Mesenchymal stem cell (in vitro differentiated cells and primary cell): ENCODE results near the gene MOSPD3.

Experiments used
- DNase-seq: peaks from one replicate; pipeline ENCODE4 v3.0.0-alpha.2; 2013
- H2AFZ ChIP-seq: one replicate; pipeline ENCODE4 v1.6.1; 2013; ENCODE audit warnings: low read depth, mild to moderate bottlenecking, control low read depth, inconsistent platforms, low read length, moderate library complexity
- H2AK5ac ChIP-seq: 2 replicates; pipeline ENCODE4 v1.6.1; 2013; ENCODE audit warnings: low read length, moderate library complexity, mild to moderate bottlenecking, inconsistent platforms; ENCODE audit not compliant: severe bottlenecking
- H2BK120ac ChIP-seq: one replicate; pipeline ENCODE4 v1.6.1; 2013; ENCODE audit warnings: low read depth, mild to moderate bottlenecking, inconsistent platforms, low read length, moderate library complexity
- H2BK12ac ChIP-seq, 2 experiments: one replicate each; pipeline ENCODE4 v1.6.1; 2013; ENCODE audit warnings: inconsistent platforms in 2 of 2, low read length in 2 of 2, mild to moderate bottlenecking in 2 of 2, moderate library complexity in 2 of 2, control low read depth in 1 of 2
- H2BK15ac ChIP-seq: one replicate; pipeline ENCODE4 v1.6.1; 2013; ENCODE audit warnings: mild to moderate bottlenecking, low read depth, inconsistent platforms; ENCODE audit not compliant: poor library complexity, severe bottlenecking
- H2BK5ac ChIP-seq: 2 replicates; pipeline ENCODE4 v1.6.1; 2013; ENCODE audit warnings: low read depth, mild to moderate bottlenecking, low read length, control low read depth, inconsistent platforms; ENCODE audit not compliant: poor library complexity, severe bottlenecking
- H3K14ac ChIP-seq, 2 experiments: one replicate each; pipeline ENCODE4 v1.6.1; 2013; ENCODE audit warnings: inconsistent platforms in 2 of 2, low read length in 2 of 2, control low read depth in 1 of 2, mild to moderate bottlenecking in 1 of 2, moderate library complexity in 1 of 2
- H3K18ac ChIP-seq, 2 experiments: one replicate each; pipeline ENCODE4 v1.6.1; 2013; ENCODE audit warnings: inconsistent platforms in 2 of 2, low read length in 2 of 2, control low read depth in 1 of 2, low read depth in 1 of 2, mild to moderate bottlenecking in 1 of 2
- H3K23ac ChIP-seq, 2 experiments: one replicate each; pipeline ENCODE4 v1.6.1; 2013; ENCODE audit warnings: inconsistent platforms in 2 of 2, low read length in 2 of 2, mild to moderate bottlenecking in 2 of 2, moderate library complexity in 2 of 2, control low read depth in 1 of 2
- H3K27ac ChIP-seq: 2 replicates; pipeline ENCODE4 v1.5.1; 2013; ENCODE audit warnings: mild to moderate bottlenecking, moderate library complexity, low read length, control low read depth, inconsistent platforms; ENCODE audit not compliant: poor library complexity, severe bottlenecking
- H3K27me3 ChIP-seq, 2 experiments: 2 replicates each; pipeline versions ENCODE4 v1.6.1 to v1.7.0; 2013; ENCODE audit warnings: low read length in 2 of 2, mild to moderate bottlenecking in 2 of 2, moderate library complexity in 2 of 2, control low read depth in 1 of 2, inconsistent platforms in 1 of 2; ENCODE audit not compliant: control insufficient read depth in 1 of 2, insufficient read depth in 1 of 2
- H3K36me3 ChIP-seq, 2 experiments: 2 replicates each; pipeline versions ENCODE4 v1.6.1 to v1.7.0; 2013; ENCODE audit warnings: low read length in 2 of 2, control low read depth in 1 of 2, inconsistent platforms in 1 of 2, low read depth in 1 of 2, mild to moderate bottlenecking in 1 of 2; ENCODE audit not compliant: insufficient read depth in 2 of 2, control insufficient read depth in 1 of 2
- H3K4ac ChIP-seq, 2 experiments: one replicate each; pipeline ENCODE4 v1.6.1; 2013; ENCODE audit warnings: inconsistent platforms in 2 of 2, low read length in 2 of 2, mild to moderate bottlenecking in 2 of 2, moderate library complexity in 2 of 2, control low read depth in 1 of 2, low read depth in 1 of 2
- H3K4me1 ChIP-seq: 2 replicates; pipeline ENCODE4 v1.6.1; 2013; ENCODE audit warnings: low read depth, low read length, control low read depth; ENCODE audit not compliant: control insufficient read depth, insufficient read depth
- H3K4me2 ChIP-seq: 2 replicates; pipeline ENCODE4 v1.6.1; 2013; ENCODE audit warnings: low read length, mild to moderate bottlenecking, inconsistent platforms; ENCODE audit not compliant: poor library complexity, severe bottlenecking
- H3K4me3 ChIP-seq, 2 experiments: 2 replicates each; pipeline versions ENCODE4 v1.5.1 to v1.7.0; 2013; ENCODE audit warnings: low read length in 2 of 2, mild to moderate bottlenecking in 2 of 2, control low read depth in 1 of 2, low read depth in 1 of 2; ENCODE audit not compliant: insufficient read depth in 1 of 2
- H3K79me1 ChIP-seq: replicated peaks from 2 replicates; pipeline ENCODE4 v1.6.1; 2013; ENCODE audit warnings: mild to moderate bottlenecking, control low read depth, low read length, inconsistent platforms; ENCODE audit not compliant: poor library complexity, severe bottlenecking
- H3K9ac ChIP-seq: 2 replicates; pipeline ENCODE4 v1.7.0; 2013; ENCODE audit warnings: mild to moderate bottlenecking, low read length, moderate library complexity
- H3K9me3 ChIP-seq: 2 replicates; pipeline ENCODE4 v1.7.0; 2013; ENCODE audit warnings: mild to moderate bottlenecking, low read length; ENCODE audit not compliant: control insufficient read depth
- H4K8ac ChIP-seq: one replicate; pipeline ENCODE4 v1.6.1; 2013; ENCODE audit warnings: inconsistent platforms, mild to moderate bottlenecking, low read length, moderate library complexity
- H4K91ac ChIP-seq: one replicate; pipeline ENCODE4 v1.6.1; 2013; ENCODE audit warnings: mild to moderate bottlenecking, low read length, inconsistent platforms
- WGBS: methylation state at CpG from one replicate; pipeline ENCODE4 v1.1.7; 2013; ENCODE audit warnings: mixed read lengths; 5-methylcytosine and 5-hydroxymethylcytosine counted together

Gene MOSPD3

GRCh38 chr7:100607111-100607510 is 5.2 kb upstream of the MOSPD3 start:
- Histone ChIP-seq H2BK5ac (no peak overlapping the region), H3K9me3 (no peaks in the 10 kb centered on the region), H2BK120ac (no peak overlapping the region), H4K8ac (peak overlapping the region; percentile 58), H3K4ac (no peak overlapping the region), H3K27ac (no peak overlapping the region), H2BK12ac (no peak overlapping the region), H3K23ac (no peak overlapping the region), H3K4me1 (peaks cover 32% of the 10 kb centered on the region), H3K79me1 (no peaks in the 10 kb centered on the region), H2BK15ac (no peak overlapping the region), H4K91ac (peak overlapping the region; percentile 20), H3K27me3 (no peaks in the 10 kb centered on the region), H3K14ac (no peak overlapping the region), H2AFZ (no peak overlapping the region), H3K9ac (peak overlapping the region; percentile 22), H3K36me3 (peaks cover 0 to 35% of the 10 kb centered on the region in 2 experiments), H3K4me2 (no peak overlapping the region), H3K4me3 (no peak overlapping the region), H2AK5ac (no peak overlapping the region), H3K18ac (no peak overlapping the region)
- WGBS, result 92% methylated on average over 8 of the region's 8 CpGs
- no peak for DNase-seq

- Histone ChIP-seq H3K18ac (no peak overlapping the region), H2AK5ac (no peak overlapping the region), H2BK12ac (no peak overlapping the region), H3K79me1 (peaks cover 15% of the 10 kb centered on the region), H4K8ac (no peak overlapping the region), H3K27ac (no peak overlapping the region), H3K27me3 (no peaks in the 10 kb centered on the region), H3K4ac (no peak overlapping the region), H2AFZ (no peak overlapping the region), H3K9me3 (no peaks in the 10 kb centered on the region), H3K4me2 (no peak overlapping the region), H3K36me3 (peaks cover 4 to 37% of the 10 kb centered on the region in 2 experiments), H3K23ac (no peak overlapping the region), H4K91ac (no peak overlapping the region), H3K9ac (no peak overlapping the region), H2BK120ac (no peak overlapping the region), H3K14ac (no peak overlapping the region), H3K4me3 (no peak overlapping the region), H2BK5ac (no peak overlapping the region), H2BK15ac (no peak overlapping the region), H3K4me1 (peaks cover 23% of the 10 kb centered on the region)
- DNase-seq, result no peak
- 95% methylated on average over 5 of the region's 5 CpGs for WGBS
These were observed 2.4 kb upstream of the MOSPD3 start for GRCh38 chr7:100609958-100610357.

- Histone ChIP-seq H2AFZ (peak overlapping the region; percentile 66), H3K4me3 (peak overlapping the region; percentile 72 to 84)
These were observed 520 bp downstream of the MOSPD3 start for GRCh38 chr7:100612730-100613390.

GRCh38 chr7:100613412-100614175 is 1.3 kb downstream of the MOSPD3 start:
- Histone ChIP-seq H3K27ac (no peak overlapping the region), H3K36me3 (peaks cover 4 to 9% of the 10 kb centered on the region in 2 experiments), H3K4me3 (peak overlapping the region; percentile 72 to 84), H4K91ac (no peak overlapping the region), H3K14ac (no peak overlapping the region), H2BK120ac (no peak overlapping the region), H3K4me1 (peaks cover 13% of the 10 kb centered on the region), H2BK5ac (no peak overlapping the region), H2BK15ac (peak overlapping the region; percentile 62), H3K27me3 (no peaks in the 10 kb centered on the region), H4K8ac (no peak overlapping the region), H3K4me2 (peak overlapping the region; percentile 93), H3K18ac (no peak overlapping the region), H2BK12ac (no peak overlapping the region), H2AK5ac (no peak overlapping the region), H3K23ac (no peak overlapping the region), H3K79me1 (peaks cover 15% of the 10 kb centered on the region), H2AFZ (no peak overlapping the region), H3K9ac (no peak overlapping the region), H3K4ac (no peak overlapping the region), H3K9me3 (no peaks in the 10 kb centered on the region)
- 94% methylated on average over 11 of the region's 13 CpGs for WGBS
- DNase-seq, result no peak

More at GRCh38 chr7:100612730-100613390, 520 bp downstream of the MOSPD3 start:
- peak overlapping the region in 1 of 2 experiments; percentile 40 for H2BK12ac ChIP-seq
- H3K27ac ChIP-seq, result no peak overlapping the region
- peaks cover 13% of the 10 kb centered on the region for H3K4me1 ChIP-seq
- peak overlapping the region in 1 of 2 experiments; percentile 61 for H3K14ac ChIP-seq
- DNase-seq, result peak; percentile 22
- H2BK5ac ChIP-seq, result no peak overlapping the region
- 10% methylated on average over 24 of the region's 29 CpGs for WGBS
- H4K91ac ChIP-seq, result no peak overlapping the region
- peaks cover 15% of the 10 kb centered on the region for H3K79me1 ChIP-seq
- peak overlapping the region; percentile 90 for H3K9ac ChIP-seq
- H3K4ac ChIP-seq, result peak overlapping the region in 1 of 2 experiments; percentile 40
- no peaks in the 10 kb centered on the region for H3K9me3 ChIP-seq
- H2AK5ac ChIP-seq, result no peak overlapping the region
- H3K4me2 ChIP-seq, result peak overlapping the region; percentile 93
- H3K23ac ChIP-seq, result no peak overlapping the region
- no peaks in the 10 kb centered on the region for H3K27me3 ChIP-seq
- peaks cover 9 to 11% of the 10 kb centered on the region in 2 experiments for H3K36me3 ChIP-seq
- H2BK120ac ChIP-seq, result peak overlapping the region; percentile 27
- peak overlapping the region; percentile 2 for H4K8ac ChIP-seq
- H3K18ac ChIP-seq, result peak overlapping the region; percentile 54 to 65
- peak overlapping the region; percentile 76 for H2BK15ac ChIP-seq
